Keratinocyte (primary cell): Measurements from ENCODE around the gene SMPD3. TPM values are rescaled to one million over a fixed set of nuclear protein-coding genes. Genes with fewer than 3 reads are reported as not detected.

Experiments used
- DNase-seq: peaks from one replicate; pipeline ENCODE4 v3.0.0-alpha.2; 2011; ENCODE audit warnings: low read depth, missing footprints, low spot score
- FAIRE-seq: peaks from 2 replicates; lab custom pipeline; 2011; peaks lifted over from hg19 to GRCh38; lab: Jason Lieb, UNC
- H2AFZ ChIP-seq: 2 replicates; pipeline ENCODE4 v1.6.0; 2012; ENCODE audit warnings: low read length, control low read depth, inconsistent platforms; ENCODE audit not compliant: control insufficient read depth
- H3K27ac ChIP-seq: 2 replicates; pipeline ENCODE4 v1.5.1; 2011; ENCODE audit warnings: low read length; ENCODE audit not compliant: control insufficient read depth, insufficient read depth
- H3K27me3 ChIP-seq: 3 replicates; pipeline ENCODE4 v1.6.0; 2011; ENCODE audit warnings: low read length; ENCODE audit not compliant: control insufficient read depth, insufficient read depth; ENCODE audit errors: extremely low read depth
- H3K36me3 ChIP-seq, 2 experiments: 2 replicates in 1 of 2; 3 replicates in 1 of 2; pipeline ENCODE4 v1.5.1; 2011; ENCODE audit warnings: low read length in 2 of 2, mild to moderate bottlenecking in 1 of 2; ENCODE audit not compliant: control insufficient read depth in 2 of 2, insufficient read depth in 2 of 2; ENCODE audit errors: extremely low read depth in 1 of 2
- H3K4me1 ChIP-seq: 3 replicates; pipeline ENCODE4 v1.5.1; 2011; ENCODE audit warnings: low read length; ENCODE audit not compliant: control insufficient read depth, insufficient read depth; ENCODE audit errors: extremely low read depth
- H3K4me2 ChIP-seq: 3 replicates; pipeline ENCODE4 v1.6.0; 2011; ENCODE audit warnings: low read depth, low read length; ENCODE audit not compliant: control insufficient read depth, insufficient read depth; ENCODE audit errors: extremely low read depth
- H3K4me3 ChIP-seq, 3 experiments: fragments of 200-600 bp in 1 of 3; sonication (generic) in 1 of 3; 2 replicates in 2 of 3; 3 replicates in 1 of 3; pipeline ENCODE4 v1.5.1; 2011 to 2016; ENCODE audit warnings: low read length in 3 of 3, mild to moderate bottlenecking in 3 of 3, control low read depth in 2 of 3, inconsistent platforms in 1 of 3, low read depth in 1 of 3, mixed read lengths in 1 of 3, mixed run types in 1 of 3, moderate library complexity in 1 of 3; ENCODE audit not compliant: control insufficient read depth in 2 of 3, insufficient read depth in 2 of 3; ENCODE audit errors: extremely low read depth in 1 of 3
- H3K79me2 ChIP-seq: 2 replicates; pipeline ENCODE4 v1.6.0; 2012; ENCODE audit warnings: low read length; ENCODE audit not compliant: control insufficient read depth, insufficient read depth
- H3K9ac ChIP-seq: 3 replicates; pipeline ENCODE4 v1.6.0; 2011; ENCODE audit warnings: low read length; ENCODE audit not compliant: control insufficient read depth, insufficient read depth; ENCODE audit errors: extremely low read depth
- H3K9me1 ChIP-seq: 3 replicates; pipeline ENCODE4 v1.6.0; 2011; ENCODE audit warnings: low read length; ENCODE audit not compliant: control insufficient read depth, insufficient read depth; ENCODE audit errors: extremely low read depth
- H3K9me3 ChIP-seq: 2 replicates; pipeline ENCODE4 v1.5.1; 2012; ENCODE audit warnings: low read depth, low read length; ENCODE audit not compliant: control insufficient read depth
- H4K20me1 ChIP-seq: 3 replicates; pipeline ENCODE4 v1.6.0; 2011; ENCODE audit warnings: low read length; ENCODE audit not compliant: control insufficient read depth, insufficient read depth; ENCODE audit errors: extremely low read depth
- CTCF ChIP-seq, 3 experiments: IDR thresholded peaks in 1 of 3; conservative IDR thresholded peaks in 1 of 3; optimal IDR thresholded peaks in 1 of 3; 2 replicates in 2 of 3; 3 replicates in 1 of 3; pipeline versions ENCODE3 to v1.5.1; 2011; ENCODE audit warnings: low read length in 3 of 3, mild to moderate bottlenecking in 3 of 3, moderate library complexity in 2 of 3, control low read depth in 1 of 3, inconsistent platforms in 1 of 3; ENCODE audit not compliant: insufficient read depth in 2 of 3; ENCODE audit errors: extremely low read depth in 1 of 3
- EZH2 ChIP-seq: IDR thresholded peaks from one replicate; pipeline ENCODE4 v1.6.1; 2012; ENCODE audit warnings: inconsistent platforms, mild to moderate bottlenecking, low read length, moderate library complexity
- dilution Hi-C: fragments of 300-500 bp; cut with MboI; formaldehyde crosslinking; loops from one replicate; pipeline ENCODE4 v1.7.0; 2020; ENCODE audit warnings: low sequenced_read_pairs; ENCODE audit not compliant: extremely low pct_ligation_motif_present
- polyA plus RNA-seq, 5 experiments: library from polyadenylated mRNA; depleted of rRNA in 3 of 5; stranded (reverse) in 3 of 5; stranded (forward) in 1 of 5; unstranded in 1 of 5; fragments of >200 nt; gene quantifications; 1 replicate in 1 of 5; 2 replicates in 3 of 5; 3 replicates in 1 of 5; pipeline versions ENCODE4 v1.2.1 to v1.2.3, GENCODE V29; 2011 to 2012; ENCODE audit warnings: missing spikeins in 2 of 5, low read depth in 1 of 5, low replicate concordance in 1 of 5

SMPD3 gene
- polyA plus RNA-seq, 1 donor (not counting 4 experiments of a cell fraction or from before 2014, with no cell fraction given) = 0.34 TPM

- Histone ChIP-seq H3K27me3 (peaks cover 12% of the 10 kb centered on the region), H3K4me3 (no peak overlapping the region), H3K36me3 (peaks cover 0 to 14% of the 10 kb centered on the region in 2 experiments), H3K27ac (no peak overlapping the region), H3K9me3 (no peaks in the 10 kb centered on the region), H3K4me1 (peaks cover 3% of the 10 kb centered on the region), H3K79me2 (no peaks in the 10 kb centered on the region), H2AFZ (no peak overlapping the region), H3K9me1 (no peaks in the 10 kb centered on the region), H4K20me1 (no peaks in the 10 kb centered on the region), H3K9ac (no peak overlapping the region), H3K4me2 (no peak overlapping the region)
- DNase-seq = no peak
- TF ChIP-seq CTCF (optimal IDR thresholded peaks at IDR 0.05 in 1 of 3, IDR thresholded peaks at IDR 0.05 in 1 of 3, conservative IDR thresholded peaks at IDR 0.05 in 1 of 3; ENCODE audit: extremely low read depth in 1 of 3, insufficient read depth in 2 of 3, low read length in 3 of 3) (no peak), EZH2 (no peak)
- no peak for FAIRE-seq
- dilution Hi-C loops = no loop called here
These were observed 89.4 kb downstream of the SMPD3 start for GRCh38 chr16:68358951-68359350.

- Histone ChIP-seq H4K20me1 (no peaks in the 10 kb centered on the region), H2AFZ (no peak overlapping the region), H3K9me3 (no peaks in the 10 kb centered on the region), H3K27me3 (peaks cover 2% of the 10 kb centered on the region), H3K9me1 (no peaks in the 10 kb centered on the region), H3K79me2 (no peaks in the 10 kb centered on the region), H3K36me3 (peaks cover 7 to 14% of the 10 kb centered on the region in 2 experiments), H3K4me3 (no peak overlapping the region), H3K4me2 (no peak overlapping the region), H3K27ac (no peak overlapping the region), H3K9ac (no peak overlapping the region), H3K4me1 (peaks cover 3% of the 10 kb centered on the region)
- DNase-seq = no peak
- FAIRE-seq = no peak
- TF ChIP-seq EZH2 (no peak), CTCF (optimal IDR thresholded peaks at IDR 0.05 in 1 of 3, IDR thresholded peaks at IDR 0.05 in 1 of 3, conservative IDR thresholded peaks at IDR 0.05 in 1 of 3; ENCODE audit: extremely low read depth in 1 of 3, insufficient read depth in 2 of 3, low read length in 3 of 3) (no peak)
- dilution Hi-C loops = no loop called here
These were observed 90.4 kb downstream of the SMPD3 start for GRCh38 chr16:68357923-68358322.
